Muscle of arm (tissue), 14 donors: Measurements from ENCODE around the gene NAE1. TPM values are rescaled to one million over a fixed set of nuclear protein-coding genes. Genes with fewer than 3 reads are reported as not detected.
"Not testable (repeated sequence)": the region's sequence is repeated elsewhere in the genome, so short reads cannot be mapped to it uniquely, and the experiment has no call there.

Source experiments
- DNase-seq: peaks from one replicate; pipeline ENCODE4 v3.0.0-alpha.2; 2013
- long read RNA-seq, 11 donors: transcript quantifications; one replicate each; lab custom pipeline, GENCODE V29; 2026
- polyA plus RNA-seq, 12 donors: library from polyadenylated mRNA; unstranded; fragments of 120-200 nt; gene quantifications; one replicate each; pipeline ENCODE4 v1.2.1, GENCODE V29; 2013; ENCODE audit not compliant: insufficient read length in 12 of 12

The NAE1 gene
- polyA plus RNA-seq = 10 to 100 TPM in 11 of 12 donors, not detected in 1; 22.1 to 58.2 (median 45.9) TPM
- long read RNA-seq, donor 1, transcript NAE1-201 (20 exons, 1,837 nt) = major isoform, 9 of 21 reads
- long read RNA-seq, donor 1, partial matches to known transcripts = 5 of 21 reads
- long read RNA-seq, donor 1, other reads (novel, unspliced or antisense) = 0 of 21 reads
- long read RNA-seq, donor 2, transcript NAE1-201 (20 exons, 1,837 nt) = major isoform, 10 of 18 reads
- long read RNA-seq, donor 2, partial matches to known transcripts = 6 of 18 reads
- long read RNA-seq, donor 2, other reads (novel, unspliced or antisense) = 0 of 18 reads
- long read RNA-seq, donor 3, partial matches to known transcripts = 13 of 14 reads
- long read RNA-seq, donor 3, other reads (novel, unspliced or antisense) = 0 of 14 reads
- long read RNA-seq, donor 4, partial matches to known transcripts = 0 of 2 reads
- long read RNA-seq, donor 4, other reads (novel, unspliced or antisense) = 0 of 2 reads
- long read RNA-seq, donor 5, transcript NAE1-201 (20 exons, 1,837 nt) = major isoform, 8 of 10 reads
- long read RNA-seq, donor 5, partial matches to known transcripts = 0 of 10 reads
- long read RNA-seq, donor 5, other reads (novel, unspliced or antisense) = 0 of 10 reads
- long read RNA-seq, donor 6, partial matches to known transcripts = 0 of 6 reads
- long read RNA-seq, donor 6, other reads (novel, unspliced or antisense) = 0 of 6 reads
- long read RNA-seq, donor 7, transcript NAE1-201 (20 exons, 1,837 nt) = major isoform, 5 of 5 reads
- long read RNA-seq, donor 7, partial matches to known transcripts = 0 of 5 reads
- long read RNA-seq, donor 7, other reads (novel, unspliced or antisense) = 0 of 5 reads
- long read RNA-seq, donor 8, transcript NAE1-201 (20 exons, 1,837 nt) = major isoform, 7 of 15 reads
- long read RNA-seq, donor 8, partial matches to known transcripts = 6 of 15 reads
- long read RNA-seq, donor 8, other reads (novel, unspliced or antisense) = 0 of 15 reads
- long read RNA-seq, donor 9, transcript NAE1-201 (20 exons, 1,837 nt) = major isoform, 5 of 6 reads
- long read RNA-seq, donor 9, partial matches to known transcripts = 0 of 6 reads
- long read RNA-seq, donor 9, other reads (novel, unspliced or antisense) = 0 of 6 reads
- long read RNA-seq, donor 10, transcript NAE1-201 (20 exons, 1,837 nt) = major isoform, 8 of 10 reads
- long read RNA-seq, donor 10, partial matches to known transcripts = 0 of 10 reads
- long read RNA-seq, donor 10, other reads (novel, unspliced or antisense) = 0 of 10 reads
- long read RNA-seq, donor 11, transcript NAE1-201 (20 exons, 1,837 nt) = major isoform, 7 of 14 reads
- long read RNA-seq, donor 11, partial matches to known transcripts = 6 of 14 reads
- long read RNA-seq, donor 11, other reads (novel, unspliced or antisense) = 0 of 14 reads

DNA sequence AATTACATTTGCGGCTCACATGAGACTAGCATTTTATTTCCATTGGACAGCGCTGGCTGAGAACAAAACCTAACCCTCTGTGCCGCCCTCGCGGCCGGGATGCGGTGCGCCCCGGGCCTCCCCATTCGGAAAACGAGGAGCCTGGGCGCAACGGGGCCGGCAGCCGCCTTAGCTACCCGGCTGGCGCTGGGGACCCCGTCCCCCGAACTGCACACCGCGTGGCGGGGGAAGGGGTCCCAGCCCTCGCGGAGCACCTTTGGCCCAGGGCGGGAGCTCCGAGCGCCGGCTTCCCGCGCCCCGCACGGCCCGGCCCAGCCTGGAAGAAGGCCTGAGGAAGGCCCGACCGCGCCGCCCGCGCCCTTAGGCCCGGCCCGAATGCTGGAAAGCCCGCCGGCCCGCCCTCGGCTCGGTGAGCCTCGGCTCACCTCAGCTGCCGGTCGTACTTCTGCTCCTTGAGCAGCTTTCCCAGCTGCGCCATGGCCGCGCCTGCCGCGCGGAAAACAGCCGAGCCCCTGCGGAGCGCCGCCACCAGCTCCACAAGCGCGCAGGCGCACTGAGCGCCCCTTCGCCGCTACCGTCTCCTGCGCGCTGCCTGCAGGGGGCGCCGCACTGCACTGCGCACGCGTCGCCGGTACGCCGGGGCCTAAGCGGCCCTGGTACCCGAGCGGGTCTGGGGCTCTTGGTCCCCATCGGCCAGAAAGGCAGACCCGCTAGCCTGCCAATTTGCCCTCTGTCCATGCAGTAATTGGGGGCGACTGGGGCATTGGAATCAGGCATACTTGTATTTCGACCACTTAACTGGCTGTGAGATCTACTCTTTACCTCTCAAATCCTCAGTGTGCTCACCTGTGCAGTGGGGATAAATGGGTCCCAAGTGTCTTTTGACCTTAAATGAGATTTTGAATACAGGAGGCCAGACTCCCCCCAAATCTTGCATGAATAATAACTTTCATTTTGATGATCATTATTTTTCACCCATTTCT is at the start of gene NAE1:
TSS of gene NAE1 (minus strand) at position 555 of the 983 bp plus-strand sequence. CDS start at position 478, 77 bp downstream.
- peak; percentile 92 for DNase-seq

DNA sequence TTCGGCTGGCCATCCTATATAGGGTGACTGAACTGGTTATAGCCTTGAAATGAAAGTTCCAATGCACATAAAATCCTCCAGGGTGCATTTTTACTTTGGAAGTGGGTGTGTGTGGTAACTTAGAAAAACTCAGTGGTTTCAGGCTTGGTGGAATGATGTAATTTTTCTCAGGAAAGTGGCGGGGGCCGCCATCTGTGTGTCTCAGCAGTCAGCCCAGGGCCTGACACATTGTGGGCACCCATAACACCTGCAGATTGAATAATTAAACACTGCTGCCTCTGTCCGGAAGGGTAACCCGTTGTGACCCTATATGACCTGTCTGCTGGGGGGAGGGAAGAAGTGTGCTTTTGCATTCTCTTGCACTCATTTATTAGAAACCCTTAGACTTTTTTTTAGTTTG is 47.3 kb upstream of the NAE1 start:
- DNase-seq = no peak

DNA sequence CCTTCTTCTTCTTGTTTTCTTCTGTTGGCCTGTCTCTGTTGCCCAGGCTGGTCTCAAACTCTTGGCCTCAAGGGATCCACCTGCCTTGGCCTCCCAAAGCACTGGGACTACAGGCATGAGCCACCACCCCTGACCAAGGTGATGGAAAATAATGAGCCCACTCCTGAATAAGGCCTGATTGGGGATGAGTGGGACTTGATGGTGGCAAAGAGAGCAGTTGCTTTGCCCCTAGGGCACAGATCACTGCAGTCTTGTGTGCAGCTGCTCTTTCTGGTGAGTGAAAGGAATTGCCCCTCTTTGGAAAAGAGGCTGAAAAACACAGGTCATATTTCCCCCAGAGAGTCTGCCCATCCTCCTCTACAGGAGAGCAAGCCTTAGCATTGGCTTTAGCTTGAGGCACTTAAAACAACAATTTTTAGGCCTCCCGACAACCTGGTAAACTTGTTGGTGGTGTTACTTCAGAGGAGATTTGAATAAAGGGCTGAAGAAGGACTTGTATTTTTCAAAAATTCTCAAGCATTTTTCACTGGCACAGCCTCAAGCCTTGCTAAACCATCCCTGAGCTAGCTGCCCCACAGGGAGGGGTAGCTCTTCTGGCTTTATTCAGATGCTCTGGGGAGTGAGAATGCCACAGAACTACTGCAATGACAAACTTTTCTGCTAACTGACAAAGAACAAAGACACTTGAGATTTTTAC is 43.5 kb upstream of the NAE1 start:
- no peak for DNase-seq

DNA sequence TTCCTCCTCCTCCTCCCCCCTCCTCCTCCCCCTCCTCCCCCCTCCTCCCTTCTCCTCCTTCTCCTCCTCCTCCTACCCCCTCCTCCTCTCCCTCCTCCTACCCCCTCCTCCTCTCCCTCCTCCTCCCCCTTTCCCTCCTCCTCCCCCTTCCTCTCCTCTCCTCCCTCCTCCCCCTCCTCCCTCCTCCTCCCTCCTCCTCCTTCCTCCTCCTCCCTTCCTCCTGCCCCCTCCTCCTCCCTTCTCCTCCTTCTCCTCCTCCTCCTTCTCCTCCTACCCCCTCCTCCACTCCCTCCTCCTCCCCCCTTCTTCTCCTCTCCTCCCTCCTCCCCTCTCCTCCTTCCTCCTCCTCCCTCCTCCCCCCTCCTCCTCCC is 42.9 kb upstream of the NAE1 start:
- no peak for DNase-seq

DNA sequence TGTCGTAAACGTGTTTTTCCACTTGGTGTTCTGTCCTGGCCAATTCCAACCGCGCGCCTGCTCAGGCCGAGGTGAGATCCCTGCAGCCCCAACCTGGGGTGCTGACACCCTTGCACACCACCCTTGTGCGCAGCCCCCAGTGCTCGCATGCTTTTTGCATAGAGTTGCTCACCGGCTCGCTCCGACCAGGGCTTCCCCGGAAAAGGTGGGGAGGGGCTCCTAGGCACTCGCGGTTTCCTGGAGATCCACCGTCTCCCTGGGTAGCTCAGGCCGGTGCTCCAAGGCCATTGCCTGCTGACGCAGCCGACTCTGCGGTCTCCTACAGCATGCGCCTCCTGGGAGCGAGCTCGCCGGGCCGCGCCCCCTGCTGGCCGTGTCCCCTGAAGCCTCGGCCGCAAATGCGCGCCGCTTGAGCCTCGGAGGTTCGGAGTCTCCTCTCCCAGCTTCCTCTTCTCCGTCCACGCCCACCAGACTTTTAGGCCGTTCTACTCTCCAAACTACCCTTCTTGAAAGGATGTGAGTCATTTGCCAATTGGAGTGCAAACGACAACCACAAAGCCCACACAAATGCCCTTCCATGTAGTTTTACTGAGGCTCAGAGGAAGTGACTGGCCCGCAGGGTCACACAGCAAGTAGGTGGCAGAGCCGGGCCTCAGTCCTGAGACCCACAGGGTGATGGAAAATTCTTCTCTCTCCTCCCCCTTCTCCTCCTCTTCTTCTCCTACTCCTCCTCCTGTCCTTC is 42.3 kb upstream of the NAE1 start:
- DNase-seq = peak; percentile 82

DNA sequence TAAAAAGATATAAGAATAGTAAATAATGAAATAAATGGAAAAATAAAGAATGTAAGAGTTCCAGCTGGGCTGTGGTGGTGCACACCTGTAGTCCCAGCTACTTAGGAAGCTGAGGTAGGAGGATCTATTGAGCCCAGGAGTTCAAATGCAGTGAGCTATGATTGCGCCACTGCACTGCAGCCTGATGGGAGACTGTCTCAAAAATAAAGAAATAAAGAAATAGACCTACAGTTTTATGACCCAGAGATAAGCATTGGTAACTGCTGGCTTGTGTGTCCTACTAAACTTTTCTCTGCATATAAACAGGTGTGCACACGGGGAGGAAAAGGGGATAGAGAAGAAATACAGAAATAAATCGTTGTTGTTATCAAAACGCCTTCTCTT is 41.8 kb upstream of the NAE1 start:
- no peak for DNase-seq

DNA sequence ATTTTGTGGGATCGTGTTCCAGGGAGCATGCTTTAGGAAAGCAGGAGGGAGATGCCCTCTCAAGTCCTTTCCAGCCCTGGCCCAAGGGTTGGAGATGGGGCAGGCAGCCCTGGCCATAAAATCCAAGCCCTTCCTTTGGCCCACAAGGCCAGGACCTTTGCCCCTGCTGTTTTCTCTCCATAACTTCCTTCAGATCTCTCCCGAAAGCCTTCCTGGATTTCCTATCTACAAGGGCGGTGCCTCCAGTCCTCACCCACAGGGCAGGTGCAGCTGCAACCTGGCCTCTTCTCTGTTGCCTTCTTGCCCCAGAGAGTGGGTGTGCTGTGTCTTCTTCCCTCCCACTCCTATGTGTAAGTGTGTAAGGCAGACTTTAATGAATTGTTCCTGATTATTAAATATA is 41.1 kb upstream of the NAE1 start:
- DNase-seq = no peak

DNA sequence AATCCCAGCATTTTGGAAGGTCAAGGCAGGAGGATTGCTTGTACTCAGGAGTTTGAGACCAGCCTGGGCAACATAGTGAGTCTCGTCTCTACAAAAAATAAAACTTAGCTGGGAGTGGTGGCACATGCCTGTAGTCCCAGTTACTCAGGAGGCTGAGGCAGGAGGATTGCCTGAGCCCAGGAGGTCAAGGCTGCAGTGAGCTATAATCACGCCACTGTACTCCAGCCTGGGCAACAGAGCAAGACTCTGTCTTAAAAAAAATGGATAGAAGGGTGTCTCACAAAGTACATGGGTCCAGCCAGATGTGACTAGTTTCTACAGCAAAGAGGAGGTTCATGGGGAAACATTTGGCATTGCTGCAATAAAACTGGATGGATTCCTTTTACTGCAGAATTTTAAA is 40.6 kb upstream of the NAE1 start:
- not testable (repeated sequence) for DNase-seq

DNA sequence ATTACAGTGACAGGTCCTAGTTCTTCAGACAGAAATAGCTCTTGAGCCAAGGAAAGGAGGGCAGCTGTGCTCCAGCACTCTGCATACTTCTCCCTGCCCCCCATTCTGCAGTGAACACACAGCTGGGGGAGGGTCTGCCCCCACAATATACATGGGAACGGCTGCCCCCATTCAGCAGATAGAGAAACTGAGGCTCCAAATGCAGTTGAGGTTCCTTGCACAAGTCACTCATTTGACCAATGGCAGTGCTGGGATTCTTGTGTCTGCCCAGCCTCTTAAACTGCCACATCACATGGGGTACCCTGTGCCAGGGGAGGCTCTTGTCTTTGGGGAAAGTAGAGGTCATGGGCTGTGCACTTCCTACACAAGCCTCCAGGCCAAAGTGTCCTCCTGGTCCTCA is 38.6 kb upstream of the NAE1 start:
- DNase-seq = no peak

DNA sequence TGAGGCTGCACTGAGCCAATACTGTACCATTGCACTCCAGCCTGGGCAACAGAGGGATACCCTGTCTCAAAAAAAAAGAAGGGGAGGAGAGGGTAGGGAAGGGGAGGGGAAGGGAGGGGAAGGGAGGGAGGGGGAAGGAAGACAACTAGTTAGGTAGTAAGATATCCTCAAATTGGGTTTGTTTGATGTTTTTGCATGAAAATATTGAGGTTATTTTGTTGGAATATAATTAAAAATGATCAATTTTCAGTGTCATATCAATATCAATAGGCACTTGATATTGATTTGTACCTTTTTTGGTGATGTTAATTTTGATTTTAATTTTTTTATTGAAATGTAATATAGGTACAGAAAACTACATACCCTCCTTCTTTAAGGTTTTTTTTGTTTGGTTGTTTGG is 32.9 kb upstream of the NAE1 start:
- DNase-seq = no peak

DNA sequence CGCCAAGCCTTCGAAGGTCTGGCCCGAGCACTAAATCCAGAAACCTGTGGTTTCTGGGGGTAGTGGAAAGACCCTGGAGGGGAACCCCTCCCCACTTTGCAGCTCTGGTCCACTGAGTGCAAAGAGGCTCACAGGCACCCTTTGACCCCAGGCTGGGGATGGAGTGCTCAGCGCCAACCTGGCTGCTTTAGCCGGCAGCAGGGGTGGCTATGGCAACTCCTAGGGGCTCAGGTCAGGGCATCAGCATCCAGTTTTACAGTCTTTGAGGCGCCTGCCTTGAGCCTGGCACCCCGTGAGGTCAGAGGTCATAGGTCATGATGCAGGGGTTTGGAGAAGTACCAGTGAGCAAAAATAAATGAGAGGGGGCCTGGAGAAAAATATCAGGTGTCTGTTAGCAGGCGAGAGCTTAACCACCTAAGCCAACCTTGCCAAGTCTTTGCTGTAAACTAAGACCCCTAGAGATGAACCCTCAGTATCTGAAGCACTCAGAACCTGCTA is 31.3 kb upstream of the NAE1 start:
- DNase-seq = no peak

DNA sequence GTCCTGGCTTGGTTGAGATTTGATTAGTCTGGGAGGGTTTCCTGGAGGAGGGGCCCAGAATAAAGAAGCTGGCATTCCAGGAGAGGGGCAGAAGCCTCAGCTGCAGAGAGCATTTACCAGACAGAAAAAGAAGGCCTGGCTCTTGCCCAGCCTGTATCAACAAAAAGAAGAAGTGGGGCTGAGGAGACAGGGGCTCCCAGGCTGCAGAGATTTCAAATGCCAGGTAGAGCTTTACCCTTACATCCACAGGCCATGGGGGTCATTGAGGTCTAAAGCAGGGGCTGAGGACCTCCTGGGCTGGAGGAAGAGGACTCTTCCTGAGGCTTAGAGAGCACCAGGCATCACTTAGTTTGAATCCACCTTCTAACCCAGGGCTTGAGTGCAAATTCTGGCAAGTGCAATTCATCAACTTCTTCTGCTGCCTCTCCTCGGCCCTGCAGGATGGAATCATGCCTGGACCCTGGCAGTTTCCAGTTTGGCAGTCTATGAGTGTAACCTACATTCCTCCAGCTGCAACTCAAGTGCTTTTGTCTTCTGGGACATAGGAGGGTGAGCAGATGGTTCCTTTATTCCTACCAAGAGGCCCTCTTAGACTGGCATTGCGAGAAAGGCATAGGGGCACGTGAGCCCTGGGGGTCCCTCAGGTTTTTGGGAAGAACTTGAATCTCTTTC is 28.8 kb upstream of the NAE1 start:
- DNase-seq = no peak

DNA sequence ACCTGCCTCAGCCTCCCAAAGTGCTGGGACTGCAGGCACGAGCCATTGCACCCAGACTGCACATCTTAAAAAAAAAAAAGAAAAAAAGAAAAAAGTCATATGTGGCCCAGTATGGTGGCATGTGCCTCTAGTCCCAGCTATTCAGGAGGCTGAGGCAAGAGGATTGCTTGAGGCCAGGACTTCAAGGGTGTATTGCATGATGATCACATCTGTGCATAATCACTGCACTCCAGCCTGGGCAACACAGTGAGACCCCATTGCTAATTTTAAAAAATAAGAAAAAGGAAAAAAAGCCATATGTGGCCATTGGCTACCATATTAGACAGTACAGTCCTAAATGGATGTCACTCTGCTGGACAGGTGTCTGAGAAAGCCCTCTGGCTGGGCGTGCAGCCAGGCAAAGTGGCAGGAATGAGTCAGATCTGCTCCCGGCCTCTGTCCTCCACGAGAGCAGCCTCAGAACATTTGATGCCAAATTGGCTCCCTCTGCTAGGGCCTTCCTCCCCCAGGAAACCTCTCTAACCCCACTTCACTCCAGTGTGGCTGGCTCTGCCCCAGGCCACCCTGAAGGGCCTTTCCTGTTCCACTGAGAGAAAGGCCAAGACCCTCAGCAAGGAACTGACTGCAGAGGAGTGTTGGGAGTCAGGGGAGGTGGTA is 28.1 kb upstream of the NAE1 start:
- no peak for DNase-seq

DNA sequence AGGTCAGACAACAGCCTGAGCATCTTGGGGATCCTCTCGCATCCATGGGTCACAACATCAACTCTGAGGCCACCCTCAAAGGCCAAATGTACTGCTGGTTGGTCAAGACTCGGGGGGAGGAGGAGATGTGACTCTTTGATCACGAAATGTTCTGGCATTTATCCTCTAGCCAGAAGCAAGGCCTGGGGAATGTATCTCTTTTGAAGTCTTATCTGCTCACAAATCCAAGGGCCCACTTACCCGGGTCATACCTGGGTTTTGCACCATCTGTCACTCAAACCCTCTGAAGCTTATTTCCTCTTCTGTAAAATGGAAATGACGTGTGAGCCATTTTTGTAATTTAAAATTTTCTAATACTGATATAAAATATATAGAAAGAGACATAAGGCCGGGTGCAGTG is 26.7 kb upstream of the NAE1 start:
- no peak for DNase-seq

DNA sequence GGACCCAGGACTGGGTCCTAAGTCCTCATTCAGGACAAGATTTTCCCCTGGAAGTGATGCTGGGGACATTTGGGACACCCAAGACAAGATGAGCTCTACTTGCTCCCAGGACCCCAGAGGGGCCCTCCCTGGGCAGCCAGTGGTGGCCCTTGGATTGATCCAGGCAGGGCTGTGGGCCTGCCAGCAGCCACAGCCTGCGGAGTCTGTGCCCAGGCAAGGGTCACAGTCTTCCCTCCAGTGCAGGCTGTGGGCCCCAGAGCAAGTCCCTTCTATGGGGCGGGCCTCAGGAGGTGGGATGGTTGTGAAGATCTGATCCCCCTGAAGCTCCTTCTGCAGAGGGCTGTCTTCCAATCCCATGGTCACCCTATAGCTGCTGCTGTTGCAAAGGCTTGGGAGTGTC is 26.0 kb upstream of the NAE1 start:
- DNase-seq = no peak

DNA sequence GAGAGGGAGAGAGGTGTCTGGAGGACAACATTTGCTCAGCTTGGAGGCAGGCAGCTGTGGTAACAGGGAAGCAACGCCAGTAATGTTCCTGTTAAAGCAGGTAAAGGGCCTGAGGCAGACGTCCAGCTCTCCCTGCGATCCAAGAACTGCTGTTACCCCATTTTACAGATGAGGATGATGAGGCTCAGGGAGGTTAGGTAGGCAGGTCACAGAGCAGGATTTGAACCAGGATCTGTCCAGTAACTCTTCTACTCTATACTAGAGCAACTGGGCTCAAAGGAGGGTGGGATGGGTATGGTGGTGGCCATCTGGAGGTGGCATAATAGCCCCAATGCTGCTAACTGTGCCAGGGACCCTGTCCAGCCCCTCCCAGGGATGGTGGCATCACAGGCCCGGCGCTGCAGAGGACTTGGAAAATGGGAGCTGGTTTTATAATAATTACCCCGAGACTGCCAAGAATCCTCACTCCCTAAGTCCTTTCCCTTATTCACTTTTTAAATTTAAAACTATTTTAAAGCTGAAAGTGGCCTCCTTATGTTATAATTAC is 25.5 kb upstream of the NAE1 start:
- DNase-seq = no peak
